NCI-H2107 treated with DMSO at 0.1 percent for 48 hours (cell line): ENCODE results near the gene PAPPA.

Experiments used
- DNase-seq: peaks from one replicate; lab custom pipeline; 2025; ENCODE audit not compliant: unreplicated experiment; lab: John Stamatoyannopoulos, UW

Gene PAPPA

DNA sequence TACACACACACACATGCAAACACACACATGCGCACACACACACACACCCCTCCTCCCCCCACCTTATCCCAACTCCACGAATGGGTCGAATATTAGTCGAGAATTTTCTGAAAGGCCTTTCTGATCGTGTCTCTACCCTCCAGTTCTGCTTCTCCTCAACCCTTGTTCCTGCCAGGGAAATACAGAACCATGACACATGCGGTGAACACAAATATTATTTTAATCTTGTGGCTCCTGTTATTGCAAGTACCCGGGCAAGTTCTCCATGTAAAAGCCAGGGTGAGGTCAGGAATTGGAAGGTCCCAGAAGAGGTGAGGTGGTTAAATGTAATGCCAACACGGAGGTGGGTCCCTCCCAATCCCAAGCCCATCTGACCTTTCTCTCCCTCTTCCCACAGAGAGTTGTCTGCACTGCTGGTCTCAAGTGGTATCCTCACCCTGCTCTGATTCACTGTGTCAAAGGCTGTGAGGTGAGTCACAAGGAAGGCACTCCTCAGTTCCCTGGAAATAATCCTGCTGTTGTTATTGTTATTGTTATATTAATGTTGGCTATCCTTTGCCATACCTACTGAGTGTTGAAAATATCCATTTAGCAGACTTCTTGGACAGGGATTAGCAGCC lies 223.7 kb downstream of the PAPPA start:
- DNase-seq, result no peak

DNA sequence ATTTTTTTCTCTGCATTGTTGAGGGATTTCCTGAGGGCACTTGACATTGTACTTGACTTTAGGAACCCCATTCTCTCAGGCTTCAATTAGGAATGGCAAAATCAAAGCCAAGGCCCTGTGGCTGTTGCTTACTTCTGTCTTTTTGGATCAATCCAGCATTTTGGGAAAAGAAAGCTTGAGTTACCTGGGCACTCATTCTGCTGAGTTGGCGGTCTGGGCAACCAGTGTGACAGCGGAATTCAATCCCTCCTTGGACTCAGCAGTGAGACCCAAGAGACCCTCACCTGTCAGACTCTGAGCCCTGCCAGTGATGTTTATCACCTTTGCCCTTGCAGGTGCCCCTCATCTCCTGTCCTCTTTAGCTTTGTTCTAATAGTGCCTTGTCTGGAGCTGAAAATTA lies 225.3 kb downstream of the PAPPA start:
- DNase-seq, result no peak

GRCh38 chr9:116379821-116380220 lies 226.2 kb downstream of the PAPPA start:
- DNase-seq, result no peak

- no peak for DNase-seq
These were observed 227.0 kb downstream of the PAPPA start for GRCh38 chr9:116380496-116380995.

- no peak for DNase-seq
These were observed 227.8 kb downstream of the PAPPA start for GRCh38 chr9:116381350-116381749.

DNA sequence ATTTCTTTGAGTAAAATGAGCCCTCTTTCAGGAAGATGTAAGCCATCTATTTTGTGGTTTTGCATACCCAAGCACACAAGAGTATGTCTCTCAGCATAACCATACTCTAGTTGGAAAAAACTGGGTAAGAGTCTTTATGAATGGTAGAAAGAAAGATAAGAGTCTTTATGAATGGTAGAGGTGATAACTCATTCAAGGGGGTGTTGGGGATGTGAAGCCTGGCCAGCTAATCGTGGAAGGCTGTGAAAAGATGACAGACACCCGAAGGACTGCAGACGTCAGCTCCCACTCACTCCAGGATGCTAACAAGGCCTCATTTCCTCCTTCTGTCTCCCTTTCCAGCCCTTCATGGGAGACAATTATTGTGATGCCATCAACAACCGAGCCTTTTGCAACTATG lies 228.5 kb downstream of the PAPPA start:
- DNase-seq, result no peak

DNA sequence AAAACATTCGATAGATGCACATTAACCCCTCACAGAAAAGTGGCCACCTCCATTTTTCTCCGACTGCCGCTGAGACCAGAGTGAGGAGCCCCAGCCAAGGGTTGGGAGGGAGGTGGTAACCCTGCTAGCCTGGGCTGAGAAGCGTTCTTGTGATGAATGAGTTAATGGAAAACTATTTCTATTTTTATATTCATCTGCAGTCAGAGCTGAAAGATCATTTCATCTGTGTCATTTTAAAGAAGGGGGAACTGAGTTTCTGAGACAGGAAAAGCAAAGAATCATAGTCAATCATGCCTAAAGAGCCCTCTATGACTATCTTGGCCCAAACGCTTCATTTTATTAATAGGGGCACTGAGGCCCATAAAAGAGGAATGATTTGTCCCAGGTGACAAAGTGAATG lies 229.5 kb downstream of the PAPPA start:
- no peak for DNase-seq

- no peak for DNase-seq
These were observed 230.3 kb downstream of the PAPPA start for GRCh38 chr9:116383936-116384335.

- peak; percentile 36 for DNase-seq
These were observed 234.5 kb downstream of the PAPPA start for GRCh38 chr9:116387934-116388698.

DNA sequence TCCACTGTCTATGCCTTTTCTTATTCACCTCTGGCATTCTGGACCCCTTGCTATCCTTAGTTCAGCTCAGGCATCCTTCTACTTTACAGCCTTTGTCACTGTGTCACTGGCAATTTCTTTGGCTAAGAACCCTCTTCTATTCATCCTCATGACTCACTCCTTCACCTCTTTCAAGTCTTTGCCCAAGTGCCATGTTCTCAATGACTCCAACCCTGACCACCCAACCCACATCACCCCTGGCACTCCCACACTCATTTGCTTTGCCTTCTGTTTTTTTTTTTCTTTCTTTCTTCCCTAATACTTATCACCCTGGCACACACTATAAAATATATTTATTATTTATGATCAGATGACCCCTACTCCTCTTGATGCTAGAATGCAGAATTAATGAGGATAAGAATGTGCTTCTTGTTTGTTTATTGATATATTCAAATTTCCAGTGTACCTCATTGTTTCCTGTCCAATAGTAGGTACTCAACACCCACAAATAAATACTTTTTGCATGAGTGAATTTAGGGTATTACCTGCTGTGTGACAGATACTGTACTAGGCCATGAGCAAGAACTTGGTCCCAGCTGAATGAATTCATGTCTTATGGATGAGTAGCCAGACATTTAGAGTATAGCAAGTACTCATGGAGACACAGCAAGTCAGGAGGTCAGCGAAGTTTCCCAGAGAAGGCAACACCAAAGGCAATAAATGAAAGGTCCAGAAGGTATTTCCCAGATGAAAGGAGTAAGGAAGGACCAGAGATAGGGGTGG lies 236.1 kb downstream of the PAPPA start:
- no peak for DNase-seq

DNA sequence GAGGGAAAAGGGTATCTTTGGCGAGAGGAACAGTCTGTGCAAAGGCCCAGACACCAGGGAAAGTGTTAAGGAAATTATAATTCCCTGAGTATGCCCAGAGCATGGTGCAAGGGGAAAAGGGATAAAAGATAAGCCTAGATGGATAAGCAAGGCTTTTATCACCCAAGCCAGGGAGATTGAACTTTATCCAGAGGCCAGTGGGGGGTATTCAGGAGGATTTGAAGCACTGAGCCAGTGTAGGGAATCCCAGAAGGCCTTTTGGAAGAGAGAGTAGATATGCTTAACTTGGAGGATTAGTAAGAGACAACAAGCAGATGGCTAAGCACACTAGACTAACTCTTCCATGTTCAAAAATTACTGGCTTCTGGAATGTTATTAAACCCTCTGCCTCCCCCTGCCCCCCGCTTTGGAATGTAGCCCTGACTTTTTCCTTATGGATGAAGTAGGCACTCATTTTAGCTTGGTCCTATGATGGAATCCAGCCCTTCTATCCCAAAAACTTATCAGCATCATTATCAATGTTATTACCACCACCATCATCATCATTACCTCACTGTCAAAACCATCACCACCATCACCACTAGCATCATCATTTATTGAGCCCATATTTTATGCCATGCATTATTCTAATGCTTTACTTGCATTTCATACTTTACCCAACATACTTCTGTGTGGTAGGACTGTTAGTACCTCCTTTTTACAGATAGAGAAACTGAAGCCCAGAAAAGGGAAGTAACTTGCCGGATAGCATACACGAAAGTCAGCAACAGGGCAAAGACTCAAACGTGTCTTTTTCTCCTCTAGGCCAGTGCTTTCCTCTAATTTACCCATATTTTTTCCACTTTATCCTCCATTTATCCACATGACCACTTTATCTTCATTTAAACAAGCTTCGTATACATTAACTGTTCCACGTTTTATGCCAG lies 237.0 kb downstream of the PAPPA start:
- DNase-seq, result no peak

DNA sequence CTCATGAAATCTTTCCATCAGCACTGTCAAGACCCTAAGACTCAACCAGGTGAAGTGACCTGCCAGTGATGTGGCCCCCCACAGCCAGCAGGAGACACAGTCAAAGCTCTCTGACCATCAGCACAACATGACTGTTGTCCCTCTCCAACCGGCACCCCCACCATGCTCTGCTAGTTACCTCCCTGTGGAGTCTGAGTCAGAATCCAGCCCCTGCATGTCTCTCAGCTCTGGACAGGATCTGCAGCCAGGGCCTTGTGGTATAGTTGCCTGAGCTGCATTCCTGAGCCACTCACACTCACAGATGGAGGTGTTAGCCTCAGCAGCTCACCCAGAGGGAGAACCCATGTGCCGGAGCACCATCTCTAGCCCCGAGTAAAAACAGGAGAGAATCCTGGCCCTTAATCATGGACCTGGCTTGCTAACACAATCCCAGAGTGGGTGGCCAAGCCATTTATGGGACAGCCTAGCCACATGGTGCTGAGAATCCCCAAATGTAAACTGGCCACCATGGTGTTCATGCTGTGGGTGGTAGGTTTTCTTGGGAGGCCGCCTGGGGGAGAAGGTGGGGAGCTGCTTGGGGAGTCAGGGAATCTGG lies 237.8 kb downstream of the PAPPA start:
- DNase-seq, result no peak

GRCh38 chr9:116393198-116393597 lies 239.6 kb downstream of the PAPPA start:
- DNase-seq, result no peak

- DNase-seq, result no peak
These were observed 240.5 kb downstream of the PAPPA start for GRCh38 chr9:116394070-116394469.

GRCh38 chr9:116394894-116395698 lies 241.5 kb downstream of the PAPPA start:
- peak; percentile 40 for DNase-seq

DNA sequence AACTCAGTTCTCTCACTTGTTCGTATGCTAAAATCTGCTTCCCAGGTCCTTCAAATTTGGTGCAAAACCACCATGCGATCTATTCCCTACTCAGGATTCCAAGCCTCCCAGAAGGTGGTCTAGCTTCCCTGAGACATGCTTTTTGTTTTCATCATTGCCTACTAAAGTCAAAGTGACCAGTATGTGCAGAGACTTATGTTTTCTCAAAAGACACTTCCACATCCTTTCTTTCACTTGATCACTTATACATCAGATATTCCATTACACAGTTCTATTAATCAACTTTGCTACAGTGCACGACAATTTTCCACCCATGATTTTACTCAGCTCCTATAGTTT lies 242.1 kb downstream of the PAPPA start:
- no peak for DNase-seq

- DNase-seq, result no peak
These were observed 249.6 kb downstream of the PAPPA start for GRCh38 chr9:116403171-116403570.

GRCh38 chr9:116404228-116404627 lies 250.6 kb downstream of the PAPPA start:
- no peak for DNase-seq

GRCh38 chr9:116405321-116405720 lies 251.7 kb downstream of the PAPPA start:
- DNase-seq, result no peak

- DNase-seq, result no peak
These were observed 252.9 kb downstream of the PAPPA start for GRCh38 chr9:116406469-116406868.
